ENCODE measurements around the gene RFT1. TPM values are rescaled to one million over a fixed set of nuclear protein-coding genes. Genes with fewer than 3 reads are reported as not detected.

Gene RFT1
- polyA plus RNA-seq, 2 donors: 5.7 to 11.0 TPM

DNA sequence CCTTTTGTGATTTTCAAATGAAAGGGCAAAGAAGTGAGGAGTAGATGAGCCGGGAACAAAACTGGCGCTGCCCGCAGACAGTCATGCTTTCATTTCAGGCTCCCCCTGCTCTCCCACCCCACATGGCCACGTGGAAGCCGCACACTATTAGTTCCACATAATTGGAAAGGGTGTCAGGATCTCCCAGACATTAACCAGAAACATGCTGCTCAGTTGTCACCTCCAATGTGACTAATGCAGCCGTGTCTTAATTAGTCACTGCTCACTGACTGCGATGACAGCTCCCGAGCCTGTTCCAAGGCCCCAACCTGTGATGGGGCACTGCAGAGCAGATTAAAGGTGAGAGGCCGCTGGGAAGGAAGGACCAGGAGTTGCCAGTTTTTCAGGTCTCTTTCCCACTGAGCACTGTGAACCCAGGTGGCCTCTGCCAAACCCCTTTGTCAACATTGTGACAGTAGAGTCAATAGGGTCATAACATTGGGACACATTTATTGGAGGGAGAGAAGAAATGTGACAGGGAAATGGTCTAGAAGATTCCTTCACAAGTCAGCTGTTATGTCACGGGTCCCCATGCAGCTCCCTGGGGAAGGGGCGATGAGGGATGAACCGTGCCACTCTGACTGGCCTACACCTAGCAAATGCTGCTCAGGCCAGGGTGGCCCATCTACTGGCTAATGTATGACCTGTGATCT, 45.8 kb downstream of the RFT1 start:
- H3K27ac ChIP-seq (ENCODE audit: low read depth in 2 of 2, low read length in 1 of 2): peak overlapping the region; percentile 14 to 66
- H3K27me3 ChIP-seq (ENCODE audit: control insufficient read depth in 1 of 2, insufficient read depth in 2 of 2, low read length in 2 of 2): no peaks in the 10 kb centered on the region
- H3K4me3 ChIP-seq (ENCODE audit: low read depth in 1 of 2, low read length in 2 of 2): no peak overlapping the region
- H3K4me1 ChIP-seq (ENCODE audit: control insufficient read depth in 2 of 2, insufficient read depth in 2 of 2, low read length in 1 of 2): peaks cover under 1 to 5% of the 10 kb centered on the region in 2 donors
- H3K9me3 ChIP-seq (ENCODE audit: control insufficient read depth in 2 of 2, insufficient read depth in 1 of 2, low read depth in 1 of 2, low read length in 1 of 2): no peaks in the 10 kb centered on the region
- peaks cover 0 to 2% of the 10 kb centered on the region in 2 donors for H3K36me3 ChIP-seq (ENCODE audit: control insufficient read depth in 2 of 2, insufficient read depth in 2 of 2, low read length in 1 of 2)
- WGBS, 2 donors: 60 to 69% methylated on average over 12 of the region's 12 CpGs

DNA sequence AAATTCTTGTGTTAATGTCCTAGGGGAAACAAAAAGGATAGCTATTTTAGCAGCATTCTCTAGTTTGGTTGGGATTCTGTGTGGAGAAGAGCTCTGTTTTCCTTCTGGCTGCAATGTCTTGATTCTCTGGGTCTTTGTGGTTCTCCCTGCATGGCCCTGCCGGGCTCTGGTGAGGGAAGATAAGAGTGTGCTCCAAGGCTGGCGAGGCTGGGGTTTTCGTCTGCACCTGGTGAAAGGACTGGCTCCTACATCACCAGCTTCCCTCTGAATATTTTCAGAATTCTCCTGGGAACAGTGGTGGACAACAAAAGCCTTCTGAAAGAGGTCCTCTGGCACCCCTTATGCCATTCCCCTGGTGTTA, 46.3 kb downstream of the RFT1 start:
- H3K4me1 ChIP-seq (ENCODE audit: control insufficient read depth in 2 of 2, insufficient read depth in 2 of 2, low read length in 1 of 2): peaks cover 0 to 5% of the 10 kb centered on the region in 2 donors
- H3K36me3 ChIP-seq (ENCODE audit: control insufficient read depth in 2 of 2, insufficient read depth in 2 of 2, low read length in 1 of 2): peaks cover 0 to 2% of the 10 kb centered on the region in 2 donors
- 54 to 58% methylated on average over 3 of the region's 3 CpGs for WGBS, 2 donors
- peak overlapping the region in 1 of 2 donors; percentile 34 for H3K27ac ChIP-seq (ENCODE audit: low read depth in 2 of 2, low read length in 1 of 2)
- H3K27me3 ChIP-seq (ENCODE audit: control insufficient read depth in 1 of 2, insufficient read depth in 2 of 2, low read length in 2 of 2): no peaks in the 10 kb centered on the region
- no peak overlapping the region for H3K4me3 ChIP-seq (ENCODE audit: low read depth in 1 of 2, low read length in 2 of 2)
- no peaks in the 10 kb centered on the region for H3K9me3 ChIP-seq (ENCODE audit: control insufficient read depth in 2 of 2, insufficient read depth in 1 of 2, low read depth in 1 of 2, low read length in 1 of 2)

DNA sequence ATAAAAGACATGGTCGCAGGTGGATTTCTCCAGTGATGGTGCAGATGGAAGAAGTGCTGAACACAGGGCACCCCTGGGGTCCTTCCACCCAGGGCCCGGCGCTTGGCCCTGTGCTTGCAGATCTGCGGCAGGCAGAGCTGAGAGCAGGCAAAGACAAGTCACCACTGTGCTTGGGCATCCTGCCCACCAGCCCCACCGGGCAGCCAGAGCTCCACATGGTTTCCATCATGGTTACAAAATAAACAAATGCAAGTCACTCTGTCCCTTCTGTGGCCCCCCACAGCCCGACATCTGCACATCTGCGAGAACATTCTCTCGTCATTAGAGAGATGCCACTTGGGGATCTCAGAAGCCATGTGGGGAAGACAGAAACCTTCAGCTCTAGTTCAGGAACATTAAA, 46.7 kb downstream of the RFT1 start:
- 40 to 58% methylated on average over 8 of the region's 8 CpGs for WGBS, 2 donors
- no peak overlapping the region for H3K27ac ChIP-seq (ENCODE audit: low read depth in 2 of 2, low read length in 1 of 2)
- no peaks in the 10 kb centered on the region for H3K9me3 ChIP-seq (ENCODE audit: control insufficient read depth in 2 of 2, insufficient read depth in 1 of 2, low read depth in 1 of 2, low read length in 1 of 2)
- no peaks in the 10 kb centered on the region for H3K27me3 ChIP-seq (ENCODE audit: control insufficient read depth in 1 of 2, insufficient read depth in 2 of 2, low read length in 2 of 2)
- H3K36me3 ChIP-seq (ENCODE audit: control insufficient read depth in 2 of 2, insufficient read depth in 2 of 2, low read length in 1 of 2): peaks cover 0 to 2% of the 10 kb centered on the region in 2 donors
- no peak overlapping the region for H3K4me3 ChIP-seq (ENCODE audit: low read depth in 1 of 2, low read length in 2 of 2)
- peaks cover 0 to 5% of the 10 kb centered on the region in 2 donors for H3K4me1 ChIP-seq (ENCODE audit: control insufficient read depth in 2 of 2, insufficient read depth in 2 of 2, low read length in 1 of 2)

DNA sequence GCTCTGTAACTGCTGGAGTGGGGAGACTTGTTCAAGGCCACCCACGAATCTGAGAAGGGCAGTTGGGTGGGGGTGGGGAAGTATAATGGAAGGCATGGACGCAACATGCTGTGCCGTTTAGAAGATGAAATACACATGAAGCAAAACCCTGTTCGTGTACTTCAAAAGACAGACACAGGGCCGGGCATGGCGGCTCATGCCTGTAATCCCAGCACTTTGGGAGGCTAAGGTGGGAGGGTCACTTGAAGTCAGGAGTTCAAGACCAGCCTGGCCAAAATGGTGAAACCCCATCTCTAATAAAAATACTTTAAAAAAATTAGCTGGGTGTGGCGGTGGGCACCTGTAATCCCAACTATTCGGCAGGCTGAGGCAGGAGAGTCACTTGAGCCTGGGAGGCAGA, 47.5 kb downstream of the RFT1 start:
- Histone ChIP-seq H3K36me3 (ENCODE audit: control insufficient read depth in 2 of 2, insufficient read depth in 2 of 2, low read length in 1 of 2) (peaks cover 0 to 2% of the 10 kb centered on the region in 2 donors), H3K4me1 (ENCODE audit: control insufficient read depth in 2 of 2, insufficient read depth in 2 of 2, low read length in 1 of 2) (peaks cover 0 to 5% of the 10 kb centered on the region in 2 donors), H3K9me3 (ENCODE audit: control insufficient read depth in 2 of 2, insufficient read depth in 1 of 2, low read depth in 1 of 2, low read length in 1 of 2) (no peaks in the 10 kb centered on the region), H3K27me3 (ENCODE audit: control insufficient read depth in 1 of 2, insufficient read depth in 2 of 2, low read length in 2 of 2) (no peaks in the 10 kb centered on the region), H3K4me3 (ENCODE audit: low read depth in 1 of 2, low read length in 2 of 2) (no peak overlapping the region), H3K27ac (ENCODE audit: low read depth in 2 of 2, low read length in 1 of 2) (no peak overlapping the region)
- 77% methylated on average over 8 of the region's 8 CpGs for WGBS, 2 donors

DNA sequence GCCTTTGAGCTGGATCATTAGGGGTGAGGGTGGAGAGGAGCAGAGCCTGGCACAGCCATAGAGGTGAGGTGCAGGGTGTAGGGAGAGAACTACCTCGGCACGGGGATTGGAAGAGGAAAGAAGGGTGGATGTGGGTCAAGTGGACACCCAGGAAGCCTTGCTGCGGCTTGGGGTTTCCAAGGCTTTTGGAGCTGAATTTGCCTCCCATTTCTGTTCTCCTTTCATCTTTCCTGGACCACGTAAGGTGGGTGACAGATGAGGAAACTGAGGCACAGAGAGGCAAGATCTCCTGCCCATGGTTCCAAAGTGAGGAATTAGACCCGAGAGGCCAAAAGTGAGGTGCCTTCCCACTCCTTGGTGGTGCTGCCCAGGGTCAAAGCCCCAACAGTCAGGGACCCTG, 48.9 kb downstream of the RFT1 start:
- no peak overlapping the region for H3K27ac ChIP-seq (ENCODE audit: low read depth in 2 of 2, low read length in 1 of 2)
- peaks cover 0 to 5% of the 10 kb centered on the region in 2 donors for H3K4me1 ChIP-seq (ENCODE audit: control insufficient read depth in 2 of 2, insufficient read depth in 2 of 2, low read length in 1 of 2)
- no peaks in the 10 kb centered on the region for H3K36me3 ChIP-seq (ENCODE audit: control insufficient read depth in 2 of 2, insufficient read depth in 2 of 2, low read length in 1 of 2)
- no peaks in the 10 kb centered on the region for H3K9me3 ChIP-seq (ENCODE audit: control insufficient read depth in 2 of 2, insufficient read depth in 1 of 2, low read depth in 1 of 2, low read length in 1 of 2)
- H3K4me3 ChIP-seq (ENCODE audit: low read depth in 1 of 2, low read length in 2 of 2): no peak overlapping the region
- no peaks in the 10 kb centered on the region for H3K27me3 ChIP-seq (ENCODE audit: control insufficient read depth in 1 of 2, insufficient read depth in 2 of 2, low read length in 2 of 2)
- 88 to 91% methylated on average over 5 of the region's 5 CpGs for WGBS, 2 donors

DNA sequence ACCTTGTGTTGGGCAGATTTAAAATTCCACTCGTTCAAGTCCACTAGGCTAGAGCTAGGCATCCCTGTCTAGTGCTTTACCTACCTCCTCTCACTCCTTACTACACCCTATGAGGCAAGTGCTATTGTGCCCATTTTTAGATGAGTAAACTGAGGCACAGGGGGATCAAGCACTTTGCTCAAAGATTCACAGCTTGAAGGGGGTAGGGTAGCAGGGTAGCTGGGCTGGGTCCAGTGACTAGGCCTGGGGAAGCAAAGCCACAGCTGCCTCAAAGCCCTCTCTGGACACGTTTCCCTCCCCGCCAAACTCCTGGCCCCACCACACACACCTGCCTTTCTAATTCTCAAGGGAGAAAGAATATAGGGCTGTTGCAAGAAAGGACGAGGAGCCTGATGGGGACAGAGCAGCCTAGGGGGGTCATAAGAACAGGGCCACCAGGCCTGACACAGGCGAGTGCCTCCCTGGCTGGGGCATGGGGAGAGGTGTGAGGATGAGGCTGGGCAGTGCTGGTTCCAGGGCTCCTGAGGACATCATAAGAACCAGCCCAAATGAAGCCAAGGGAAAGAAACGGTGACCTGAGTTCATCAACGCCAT, 49.5 kb downstream of the RFT1 start:
- WGBS, 2 donors: 84 to 87% methylated on average over 7 of the region's 7 CpGs
- H3K36me3 ChIP-seq (ENCODE audit: control insufficient read depth in 2 of 2, insufficient read depth in 2 of 2, low read length in 1 of 2): no peaks in the 10 kb centered on the region
- no peaks in the 10 kb centered on the region for H3K9me3 ChIP-seq (ENCODE audit: control insufficient read depth in 2 of 2, insufficient read depth in 1 of 2, low read depth in 1 of 2, low read length in 1 of 2)
- H3K4me3 ChIP-seq (ENCODE audit: low read depth in 1 of 2, low read length in 2 of 2): no peak overlapping the region
- no peaks in the 10 kb centered on the region for H3K27me3 ChIP-seq (ENCODE audit: control insufficient read depth in 1 of 2, insufficient read depth in 2 of 2, low read length in 2 of 2)
- no peak overlapping the region for H3K27ac ChIP-seq (ENCODE audit: low read depth in 2 of 2, low read length in 1 of 2)
- H3K4me1 ChIP-seq (ENCODE audit: control insufficient read depth in 2 of 2, insufficient read depth in 2 of 2, low read length in 1 of 2): peaks cover 4 to 5% of the 10 kb centered on the region in 2 donors

DNA sequence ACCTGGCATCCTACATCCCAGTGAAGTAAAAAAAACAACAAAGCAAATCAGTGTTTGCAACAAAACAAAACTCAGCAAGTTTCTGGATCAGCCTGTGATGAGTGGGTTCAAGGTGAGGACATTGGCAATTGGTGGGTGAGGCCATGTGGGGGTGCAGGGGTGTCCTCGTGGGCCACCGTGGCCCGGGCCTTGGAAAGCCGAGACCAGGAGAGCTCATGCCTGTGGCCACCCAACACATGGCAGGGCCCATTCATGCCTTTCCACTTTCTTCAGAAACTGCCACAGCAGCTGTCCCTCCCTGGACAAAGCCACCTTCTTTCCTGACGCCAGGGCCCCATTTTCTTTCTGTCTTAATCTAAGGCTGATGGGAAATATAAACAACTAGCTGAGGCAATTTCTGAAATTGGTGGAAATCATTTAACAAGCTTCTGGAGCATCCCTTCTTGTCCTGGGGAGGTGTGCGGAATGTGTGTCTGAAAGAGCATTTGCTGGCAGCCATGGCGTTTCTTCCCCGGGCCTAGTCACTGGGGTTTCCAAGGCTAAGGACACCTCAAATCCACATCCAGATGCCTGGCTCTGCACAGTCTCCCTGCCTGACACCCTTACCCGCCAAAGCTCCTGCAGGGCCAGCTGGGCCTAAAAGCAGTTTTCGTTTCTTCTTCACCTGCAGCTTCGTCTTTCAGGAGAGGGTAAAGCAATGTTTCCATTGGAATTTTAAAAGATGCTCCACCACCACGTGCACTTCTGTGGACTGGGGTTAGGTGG, 50.3 kb downstream of the RFT1 start:
- Histone ChIP-seq H3K9me3 (ENCODE audit: control insufficient read depth in 2 of 2, insufficient read depth in 1 of 2, low read depth in 1 of 2, low read length in 1 of 2) (no peaks in the 10 kb centered on the region), H3K27me3 (ENCODE audit: control insufficient read depth in 1 of 2, insufficient read depth in 2 of 2, low read length in 2 of 2) (no peaks in the 10 kb centered on the region), H3K4me1 (ENCODE audit: control insufficient read depth in 2 of 2, insufficient read depth in 2 of 2, low read length in 1 of 2) (peaks cover 5% of the 10 kb centered on the region in 2 donors), H3K4me3 (ENCODE audit: low read depth in 1 of 2, low read length in 2 of 2) (no peak overlapping the region), H3K27ac (ENCODE audit: low read depth in 2 of 2, low read length in 1 of 2) (no peak overlapping the region), H3K36me3 (ENCODE audit: control insufficient read depth in 2 of 2, insufficient read depth in 2 of 2, low read length in 1 of 2) (no peaks in the 10 kb centered on the region)
- WGBS, 2 donors: 86 to 87% methylated on average over 12 of the region's 12 CpGs

DNA sequence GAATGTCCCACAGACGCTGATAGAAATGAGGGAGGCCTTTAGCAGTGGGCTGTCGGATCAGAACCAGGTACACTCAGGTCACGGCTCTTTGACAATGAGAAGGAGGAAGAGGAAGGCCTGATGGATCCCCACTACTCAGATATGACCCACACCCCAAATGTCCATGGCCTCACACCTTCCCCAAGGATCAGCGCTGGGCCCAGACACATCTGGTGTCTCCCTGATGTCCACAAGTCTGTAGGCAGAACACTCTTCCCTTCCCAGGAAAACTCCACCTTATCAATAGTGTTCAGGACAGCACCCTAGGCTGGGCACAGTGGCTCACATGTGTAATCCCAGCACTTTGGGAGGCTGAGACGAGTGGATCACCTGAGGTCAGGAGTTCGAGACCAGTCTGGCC, 51.1 kb downstream of the RFT1 start:
- Histone ChIP-seq H3K4me3 (ENCODE audit: low read depth in 1 of 2, low read length in 2 of 2) (no peak overlapping the region), H3K27ac (ENCODE audit: low read depth in 2 of 2, low read length in 1 of 2) (no peak overlapping the region), H3K27me3 (ENCODE audit: control insufficient read depth in 1 of 2, insufficient read depth in 2 of 2, low read length in 2 of 2) (no peaks in the 10 kb centered on the region), H3K36me3 (ENCODE audit: control insufficient read depth in 2 of 2, insufficient read depth in 2 of 2, low read length in 1 of 2) (no peaks in the 10 kb centered on the region), H3K4me1 (ENCODE audit: control insufficient read depth in 2 of 2, insufficient read depth in 2 of 2, low read length in 1 of 2) (peaks cover 5% of the 10 kb centered on the region in 2 donors), H3K9me3 (ENCODE audit: control insufficient read depth in 2 of 2, insufficient read depth in 1 of 2, low read depth in 1 of 2, low read length in 1 of 2) (no peaks in the 10 kb centered on the region)
- 96 to 97% methylated on average over 6 of the region's 6 CpGs for whole genome bisulfite sequencing, 2 donors

DNA sequence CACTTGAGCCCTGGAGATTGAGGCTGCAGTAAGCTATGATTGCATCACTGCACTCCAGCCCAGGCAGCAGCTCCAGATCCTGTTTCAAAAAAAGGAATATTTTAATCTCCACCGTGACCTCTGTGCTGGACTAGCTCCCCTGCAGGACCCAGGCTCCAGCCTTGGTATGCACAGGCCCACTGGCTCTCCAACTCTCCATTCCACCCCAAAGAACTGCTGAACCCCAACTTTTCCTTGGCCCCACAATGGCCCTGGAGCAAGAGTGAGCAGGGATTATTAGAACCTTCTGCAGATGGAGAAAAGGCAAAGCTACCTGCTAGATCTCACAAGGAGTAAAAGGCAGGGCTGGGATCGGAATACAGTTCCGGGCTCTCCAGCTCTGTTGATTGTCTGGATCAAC, 51.6 kb downstream of the RFT1 start:
- Histone ChIP-seq H3K4me1 (ENCODE audit: control insufficient read depth in 2 of 2, insufficient read depth in 2 of 2, low read length in 1 of 2) (peaks cover 3 to 5% of the 10 kb centered on the region in 2 donors), H3K4me3 (ENCODE audit: low read depth in 1 of 2, low read length in 2 of 2) (no peak overlapping the region), H3K9me3 (ENCODE audit: control insufficient read depth in 2 of 2, insufficient read depth in 1 of 2, low read depth in 1 of 2, low read length in 1 of 2) (no peaks in the 10 kb centered on the region), H3K27ac (ENCODE audit: low read depth in 2 of 2, low read length in 1 of 2) (no peak overlapping the region), H3K36me3 (ENCODE audit: control insufficient read depth in 2 of 2, insufficient read depth in 2 of 2, low read length in 1 of 2) (no peaks in the 10 kb centered on the region), H3K27me3 (ENCODE audit: control insufficient read depth in 1 of 2, insufficient read depth in 2 of 2, low read length in 2 of 2) (no peaks in the 10 kb centered on the region)
- 96 to 97% methylated on average over 3 of the region's 3 CpGs for WGBS, 2 donors

Data from esophagus (tissue), 2 donors.